GM21737 (cell line): ENCODE results near the gene KRT16.
"Not testable (repeated sequence)": the region's sequence is repeated elsewhere in the genome, so short reads cannot be mapped to it uniquely, and the experiment has no call there.

Source experiments
- ATAC-seq: cut with Tn5 transposase; IDR thresholded peaks from one replicate; pipeline ENCODE4 v1.9.1; 2021; ENCODE audit warnings: mild to moderate bottlenecking, moderate library complexity; ENCODE audit not compliant: unreplicated experiment

Gene KRT16

GRCh38 chr17:41629316-41629715 is 16.7 kb upstream of the KRT16 start:
- ATAC-seq = no peak

- not testable (repeated sequence) for ATAC-seq
Observed at GRCh38 chr17:41628621-41629255, 16.2 kb upstream of the KRT16 start.

GRCh38 chr17:41628073-41628370 is 15.5 kb upstream of the KRT16 start:
- not testable (repeated sequence) for ATAC-seq

- no peak for ATAC-seq
Observed at GRCh38 chr17:41627316-41628072, 14.9 kb upstream of the KRT16 start.

- not testable (repeated sequence) for ATAC-seq
Observed at GRCh38 chr17:41626914-41627295, 14.3 kb upstream of the KRT16 start.

- not testable (repeated sequence) for ATAC-seq
Observed at GRCh38 chr17:41626028-41626913, 13.7 kb upstream of the KRT16 start.

- no peak for ATAC-seq
Observed at GRCh38 chr17:41625602-41626001, 13.0 kb upstream of the KRT16 start.

GRCh38 chr17:41624208-41625101 is 11.9 kb upstream of the KRT16 start, which contains the start of gene KRT17:
KRT17 (minus strand) TSS chr17:41624575; CDS start chr17:41624509, 66 bp downstream.
- no peak for ATAC-seq

- ATAC-seq = not testable (repeated sequence)
Observed at GRCh38 chr17:41623184-41623861, 10.8 kb upstream of the KRT16 start.

- ATAC-seq = not testable (repeated sequence)
Observed at GRCh38 chr17:41622340-41623183, 10.0 kb upstream of the KRT16 start.

GRCh38 chr17:41621916-41622315 is 9.3 kb upstream of the KRT16 start:
- ATAC-seq = no peak

- not testable (repeated sequence) for ATAC-seq
Observed at GRCh38 chr17:41621435-41621817, 8.9 kb upstream of the KRT16 start.

- no peak for ATAC-seq
Observed at GRCh38 chr17:41620583-41621434, 8.2 kb upstream of the KRT16 start.

- ATAC-seq = not testable (repeated sequence)
Observed at GRCh38 chr17:41619927-41620582, 7.5 kb upstream of the KRT16 start.

GRCh38 chr17:41619036-41619926 is 6.7 kb upstream of the KRT16 start:
- ATAC-seq = no peak

GRCh38 chr17:41618341-41619035 is 5.9 kb upstream of the KRT16 start:
- no peak for ATAC-seq
